HL-60 (cell line): ENCODE results near the gene LAMA5.

Experiments
- DNase-seq, 2 experiments: peaks; one replicate each; pipeline ENCODE4 v3.0.0-alpha.2; 2010 to 2020; ENCODE audit warnings: low read depth in 1 of 2, low spot score in 1 of 2
- H3K27ac ChIP-seq: fragments of 250-450 bp; sonication (Bioruptor Pico); replicated peaks from 2 replicates; pipeline ENCODE4 v1.5.1; 2020; ENCODE audit warnings: mild to moderate bottlenecking, moderate library complexity
- H3K27me3 ChIP-seq: fragments of 250-450 bp; sonication (Bioruptor Pico); 2 replicates; pipeline ENCODE4 v1.5.1; 2021; ENCODE audit warnings: mild to moderate bottlenecking, moderate library complexity; ENCODE audit not compliant: insufficient read depth, poor library complexity, severe bottlenecking
- H3K4me3 ChIP-seq: replicated peaks from 2 replicates; pipeline ENCODE4 v1.5.1; 2011; ENCODE audit warnings: mild to moderate bottlenecking, control low read depth, low read length; ENCODE audit not compliant: insufficient read depth
- GABPA ChIP-seq: IDR thresholded peaks from 2 replicates; pipeline ENCODE4 v1.6.1; 2012; ENCODE audit warnings: low read depth
- POLR2AphosphoS5 ChIP-seq: IDR thresholded peaks from 2 replicates; pipeline ENCODE4 v1.6.1; 2012; ENCODE audit warnings: low read depth
- REST ChIP-seq: IDR thresholded peaks from 2 replicates; pipeline ENCODE4 v1.6.1; 2012; ENCODE audit warnings: low read depth; ENCODE audit not compliant: insufficient replicate concordance
- SPI1 ChIP-seq: IDR thresholded peaks from 2 replicates; pipeline ENCODE4 v1.6.1; 2012; ENCODE audit warnings: low read depth, mild to moderate bottlenecking, borderline replicate concordance
- TF ChIP-seq, protein P1 (sequence below): IDR thresholded peaks from one replicate; pipeline ENCODE4 v1.5.1; 2011; ENCODE audit warnings: low read length, control low read depth, inconsistent platforms; ENCODE audit not compliant: insufficient read depth

LAMA5 gene

GRCh38 chr20:62372042-62372993 lies 5.2 kb upstream of the LAMA5 start:
- H3K4me3 ChIP-seq, result no peak overlapping the region
- H3K27me3 ChIP-seq, result peaks cover 15% of the 10 kb centered on the region
- DNase-seq, result no peak
- TF ChIP-seq, protein P1, sequence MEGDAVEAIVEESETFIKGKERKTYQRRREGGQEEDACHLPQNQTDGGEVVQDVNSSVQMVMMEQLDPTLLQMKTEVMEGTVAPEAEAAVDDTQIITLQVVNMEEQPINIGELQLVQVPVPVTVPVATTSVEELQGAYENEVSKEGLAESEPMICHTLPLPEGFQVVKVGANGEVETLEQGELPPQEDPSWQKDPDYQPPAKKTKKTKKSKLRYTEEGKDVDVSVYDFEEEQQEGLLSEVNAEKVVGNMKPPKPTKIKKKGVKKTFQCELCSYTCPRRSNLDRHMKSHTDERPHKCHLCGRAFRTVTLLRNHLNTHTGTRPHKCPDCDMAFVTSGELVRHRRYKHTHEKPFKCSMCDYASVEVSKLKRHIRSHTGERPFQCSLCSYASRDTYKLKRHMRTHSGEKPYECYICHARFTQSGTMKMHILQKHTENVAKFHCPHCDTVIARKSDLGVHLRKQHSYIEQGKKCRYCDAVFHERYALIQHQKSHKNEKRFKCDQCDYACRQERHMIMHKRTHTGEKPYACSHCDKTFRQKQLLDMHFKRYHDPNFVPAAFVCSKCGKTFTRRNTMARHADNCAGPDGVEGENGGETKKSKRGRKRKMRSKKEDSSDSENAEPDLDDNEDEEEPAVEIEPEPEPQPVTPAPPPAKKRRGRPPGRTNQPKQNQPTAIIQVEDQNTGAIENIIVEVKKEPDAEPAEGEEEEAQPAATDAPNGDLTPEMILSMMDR, result no peak
- TF ChIP-seq POLR2AphosphoS5, result no peak
- no peak for TF ChIP-seq GABPA
- TF ChIP-seq REST, result no peak
- no peak for TF ChIP-seq SPI1
- no peak overlapping the region for H3K27ac ChIP-seq

DNA sequence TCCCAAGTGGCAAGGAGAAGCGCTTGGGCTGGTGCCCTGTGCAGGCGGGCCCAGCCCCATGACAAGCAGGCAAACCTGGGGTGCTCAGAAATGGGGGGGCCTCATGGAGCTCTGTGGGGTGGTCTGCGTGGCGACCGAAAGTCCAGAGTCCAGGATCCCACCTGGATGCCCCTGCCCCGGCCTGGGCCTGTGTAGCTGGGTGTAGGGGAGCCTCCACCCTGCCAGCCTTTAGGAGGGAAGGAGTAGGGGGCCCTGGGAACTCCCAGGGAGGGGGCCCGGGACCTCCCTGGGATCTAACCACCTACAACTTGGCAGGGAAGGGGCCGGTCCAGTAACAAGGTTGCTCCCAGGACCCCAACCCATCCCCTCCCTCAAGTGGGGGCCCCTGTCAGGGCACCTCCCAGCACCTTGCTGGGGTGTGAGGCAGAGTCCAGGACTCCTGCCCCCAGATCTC lies 4.5 kb upstream of the LAMA5 start:
- no peak overlapping the region for H3K4me3 ChIP-seq
- peaks cover 17% of the 10 kb centered on the region for H3K27me3 ChIP-seq
- DNase-seq, result no peak
- no peak overlapping the region for H3K27ac ChIP-seq
- TF ChIP-seq REST, result no peak
- TF ChIP-seq SPI1, result no peak
- no peak for TF ChIP-seq GABPA
- TF ChIP-seq, protein P1, result no peak
- no peak for TF ChIP-seq POLR2AphosphoS5

DNA sequence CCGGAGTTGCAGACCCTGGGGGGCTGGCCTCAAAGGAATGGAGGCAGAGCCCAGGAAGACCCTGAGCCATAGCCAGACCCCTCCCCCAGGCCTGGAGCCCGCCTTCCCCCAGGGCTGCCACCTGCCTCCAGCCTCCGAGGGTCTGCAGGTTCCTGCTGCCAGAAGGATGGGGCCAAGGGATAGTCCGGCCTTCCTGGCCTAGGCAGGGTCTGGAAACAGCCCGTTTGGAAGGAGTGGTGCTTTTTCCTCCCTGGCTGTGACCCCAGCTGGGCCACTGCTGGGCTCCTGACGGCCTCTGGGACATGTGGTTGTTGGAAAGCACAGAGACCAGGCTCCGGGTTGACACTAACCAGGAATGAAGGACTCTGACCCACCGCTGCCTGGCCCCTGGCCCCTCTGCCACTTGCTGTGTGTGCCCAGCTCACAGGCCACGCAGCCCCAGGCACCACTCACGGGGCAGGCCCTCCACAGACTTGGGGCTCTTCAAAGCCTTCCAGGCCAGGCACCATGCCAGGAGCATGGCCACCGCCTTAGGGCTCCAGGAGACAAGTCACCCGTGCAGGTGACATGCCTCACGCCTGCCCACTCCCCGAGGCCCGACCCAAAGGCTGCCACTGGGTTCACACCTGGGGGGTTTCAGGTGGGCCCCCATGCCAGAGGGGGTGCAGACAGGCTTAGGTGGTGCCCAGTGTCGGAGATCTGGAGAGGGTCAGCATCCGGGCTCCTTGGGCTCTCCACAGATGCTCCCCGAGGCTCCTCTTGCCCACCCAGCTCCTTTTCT lies 3.9 kb upstream of the LAMA5 start:
- Histone ChIP-seq H3K27ac (no peak overlapping the region), H3K4me3 (no peak overlapping the region), H3K27me3 (peaks cover 23% of the 10 kb centered on the region)
- no peak for DNase-seq
- TF ChIP-seq SPI1 (no peak), POLR2AphosphoS5 (no peak), GABPA (no peak), REST (no peak)
- TF ChIP-seq, protein P1, result no peak
